ENCODE results near the gene OST4.

OST4 gene

DNA sequence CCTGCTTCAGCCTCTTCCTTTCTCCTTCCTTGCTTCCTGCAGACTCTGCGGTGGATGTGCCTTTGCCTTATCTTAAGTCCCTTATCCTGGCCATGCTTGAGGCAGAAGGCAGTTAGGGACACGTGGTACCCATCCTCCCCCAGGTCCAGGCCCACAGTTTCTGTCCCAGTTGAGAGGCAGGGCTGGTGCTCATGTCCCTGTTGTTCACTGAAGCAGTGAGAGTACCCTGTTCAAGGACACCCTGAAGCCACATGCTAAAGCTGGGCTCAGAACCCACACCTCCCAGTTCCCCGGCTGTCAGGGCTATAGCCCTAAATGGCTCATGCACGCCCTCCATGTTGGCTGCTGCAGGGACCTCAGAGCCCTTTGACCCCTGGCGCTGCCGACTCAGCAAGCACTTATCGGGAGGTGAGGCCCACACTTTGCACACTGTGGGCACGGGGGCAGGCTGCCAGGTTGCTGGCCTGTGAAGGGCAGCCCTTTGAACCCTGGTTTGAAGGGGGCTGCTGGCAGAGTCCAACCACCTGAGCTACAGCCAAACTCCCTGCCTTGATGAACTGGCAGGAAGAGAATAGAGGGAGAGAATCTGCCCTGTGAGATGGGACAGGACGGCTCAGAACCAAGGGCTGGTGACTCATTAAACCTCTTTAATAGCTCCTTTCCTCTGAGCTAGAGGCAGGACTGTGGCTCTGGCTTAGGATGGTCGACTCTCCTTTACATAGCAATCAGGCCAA lies 21.4 kb upstream of the OST4 start:
- no peak for TF ChIP-seq CTCF (IDR thresholded peaks at IDR 0.05; ENCODE audit: low read depth, low read length)
- no peak for DNase-seq (ENCODE audit: low read depth, low spot score)
- no peak overlapping the region for H3K4me3 ChIP-seq (ENCODE audit: low read depth, low read length)
- in situ Hi-C loops (cut with HindIII; ENCODE audit: low sequenced_read_pairs), result no loop called here

GRCh38 chr2:27091746-27092695 lies 20.6 kb upstream of the OST4 start:
- no peak for DNase-seq (ENCODE audit: low read depth, low spot score)
- TF ChIP-seq CTCF (IDR thresholded peaks at IDR 0.05; ENCODE audit: low read depth, low read length), result no peak
- in situ Hi-C loops (cut with HindIII; ENCODE audit: low sequenced_read_pairs), result no loop called here
- H3K4me3 ChIP-seq (ENCODE audit: low read depth, low read length), result no peak overlapping the region

- in situ Hi-C loops (cut with HindIII; ENCODE audit: low sequenced_read_pairs), result no loop called here
- TF ChIP-seq CTCF (IDR thresholded peaks at IDR 0.05; ENCODE audit: low read depth, low read length), result no peak
- DNase-seq (ENCODE audit: low read depth, low spot score), result no peak
- no peak overlapping the region for H3K4me3 ChIP-seq (ENCODE audit: low read depth, low read length)
Observed at GRCh38 chr2:27089111-27089954, 17.9 kb upstream of the OST4 start.

GRCh38 chr2:27088634-27089033 lies 17.2 kb upstream of the OST4 start:
- DNase-seq (ENCODE audit: low read depth, low spot score), result no peak
- TF ChIP-seq CTCF (IDR thresholded peaks at IDR 0.05; ENCODE audit: low read depth, low read length), result no peak
- in situ Hi-C loops (cut with HindIII; ENCODE audit: low sequenced_read_pairs), result no loop called here
- no peak overlapping the region for H3K4me3 ChIP-seq (ENCODE audit: low read depth, low read length)

DNA sequence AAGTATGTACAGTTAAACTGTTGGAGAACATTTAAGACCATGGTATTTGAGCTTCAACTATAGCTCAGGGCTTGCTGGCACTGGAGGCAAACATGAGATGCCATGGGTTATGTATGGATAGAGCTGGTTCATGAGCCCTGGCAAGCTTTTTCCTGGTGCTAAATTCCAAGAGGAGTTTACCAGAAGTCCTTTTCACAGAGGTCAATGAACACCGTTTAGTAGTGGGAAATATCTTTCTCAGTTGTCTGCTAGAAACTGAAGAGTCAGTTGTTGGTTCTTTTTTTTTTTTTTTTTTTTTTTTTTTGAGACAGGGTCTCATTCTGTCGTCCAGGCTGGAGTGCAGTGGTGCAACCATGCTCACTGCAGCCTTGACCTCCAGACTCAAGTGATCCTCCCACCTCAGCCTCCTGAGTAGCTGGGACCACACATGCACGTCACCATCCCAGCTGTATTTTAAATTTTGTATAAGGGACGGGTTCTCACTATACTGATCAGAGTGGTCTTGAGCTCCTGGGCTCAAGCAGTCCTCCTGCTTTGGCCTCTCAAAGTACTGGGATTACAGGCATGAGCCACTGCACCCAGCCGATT lies 16.5 kb upstream of the OST4 start:
- DNase-seq (ENCODE audit: low read depth, low spot score), result no peak
- no peak for TF ChIP-seq CTCF (IDR thresholded peaks at IDR 0.05; ENCODE audit: low read depth, low read length)
- H3K4me3 ChIP-seq (ENCODE audit: low read depth, low read length), result no peak overlapping the region
- in situ Hi-C loops (cut with HindIII; ENCODE audit: low sequenced_read_pairs), result no loop called here
